Transverse colon (tissue), 4 donors: ENCODE results near the gene FRYL. TPM values are rescaled to one million over a fixed set of nuclear protein-coding genes. Genes with fewer than 3 reads are reported as not detected.

Experiments used
- DNase-seq: peaks from one replicate; pipeline ENCODE4 v3.0.0-alpha.2; 2019
- H3K27ac ChIP-seq, 4 donors: fragments of 200-600 bp; sonication (generic); 2 replicates each; pipeline ENCODE4 v1.5.1; 2016 to 2018; ENCODE audit warnings: inconsistent platforms in 4 of 4
- H3K27me3 ChIP-seq: fragments of 200-600 bp; sonication (generic); 2 replicates; pipeline ENCODE4 v1.5.1; 2017; ENCODE audit warnings: inconsistent platforms
- H3K36me3 ChIP-seq, 4 donors: fragments of 200-600 bp; sonication (generic); 2 replicates each; pipeline ENCODE4 v1.5.1; 2017 to 2019; ENCODE audit warnings: inconsistent platforms in 4 of 4
- H3K4me1 ChIP-seq, 4 donors: fragments of 200-600 bp; sonication (generic); 2 replicates each; pipeline ENCODE4 v1.5.1; 2017 to 2020; ENCODE audit warnings: inconsistent platforms in 4 of 4
- H3K4me3 ChIP-seq, 4 donors: fragments of 200-600 bp; sonication (generic); 1 replicate in 1 of 4; 2 replicates in 3 of 4; pipeline versions ENCODE4 v1.5.1 to v1.6.1; 2017 to 2019; ENCODE audit warnings: inconsistent platforms in 4 of 4
- H3K9me3 ChIP-seq, 2 donors: fragments of 200-600 bp; sonication (generic); 2 replicates each; pipeline ENCODE4 v1.5.1; 2017 to 2019; ENCODE audit warnings: inconsistent platforms in 2 of 2
- EP300 ChIP-seq: sonication (generic); formaldehyde crosslinking; IDR thresholded peaks from one replicate; pipeline ENCODE4 v1.6.1; 2017; ENCODE audit warnings: antibody characterized with exemption, low read depth
- POLR2A ChIP-seq: fragments of 450-650 bp; IDR thresholded peaks from one replicate; pipeline ENCODE4 v1.6.1; 2016; ENCODE audit warnings: antibody characterized with exemption, mild to moderate bottlenecking, moderate library complexity
- POLR2AphosphoS5 ChIP-seq, 3 donors: sonication (generic); formaldehyde crosslinking; IDR thresholded peaks; one replicate each; pipeline ENCODE4 v1.6.1; 2016; ENCODE audit warnings: antibody characterized with exemption in 3 of 3
- WGBS, 2 donors: methylation state at CpG; one replicate each; pipeline ENCODE4 v1.1.5; 2018; ENCODE audit warnings: low coverage in 1 of 2; 5-methylcytosine and 5-hydroxymethylcytosine counted together
- in situ Hi-C, 4 donors: fragments of 200-750 bp; cut with MboI; loops; one replicate each; pipeline versions ENCODE4 v1.15.0 to v1.15.1; 2017; ENCODE audit warnings: low sequenced_read_pairs in 3 of 4, low pct_ligation_motif_present in 1 of 4, low pct_unique_long_range_greater_than_20kb in 1 of 4
- intact Hi-C: fragments of 100-400 bp; cut with DNase I; formaldehyde crosslinking; loops from one replicate; pipeline ENCODE4 v1.15.1; 2023; ENCODE audit warnings: low total_unique reads
- total RNA-seq, 4 donors: library from RNA; depleted of rRNA; stranded (reverse); fragments of >200 nt; gene quantifications; one replicate each; pipeline ENCODE4 v1.1.0, GENCODE V29; 2016
- TF ChIP-seq, protein P1 (sequence below), 5 experiments: fragments of 200-600 bp in 3 of 5; fragments of 450-650 bp in 2 of 5; sonication (generic) in 3 of 5; IDR thresholded peaks; 1 replicate in 2 of 5; 2 replicates in 3 of 5; pipeline ENCODE4 v1.5.1; 2016 to 2017; ENCODE audit warnings: antibody characterized with exemption in 5 of 5, inconsistent platforms in 3 of 5, mild to moderate bottlenecking in 2 of 5, moderate library complexity in 1 of 5

FRYL gene
- total RNA-seq, 4 donors from 2014 or later = 477 to 645 (median 545) TPM

DNA sequence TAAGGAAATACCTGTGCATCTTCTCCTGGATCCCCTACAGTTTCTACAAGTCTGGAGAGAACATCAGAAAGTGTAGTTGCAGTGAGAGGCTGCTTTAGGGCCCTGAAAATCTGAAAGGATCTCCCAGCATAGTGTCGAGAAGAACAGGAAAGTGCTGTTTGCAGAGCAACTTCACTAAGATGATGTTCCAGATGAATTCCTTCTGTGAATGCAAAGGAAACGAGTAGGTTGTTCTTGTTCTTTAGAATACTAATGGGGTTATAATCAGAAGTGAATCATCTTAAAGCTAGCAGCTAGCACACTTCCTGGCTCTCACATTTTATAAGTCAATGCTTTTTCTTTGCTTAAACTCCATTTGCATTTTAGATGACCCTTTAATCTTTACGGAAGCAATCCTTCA lies 236.3 kb downstream of the FRYL start:
- no peaks in the 10 kb centered on the region for H3K9me3 ChIP-seq
- intact Hi-C loops = no loop called here
- no peaks in the 10 kb centered on the region for H3K4me1 ChIP-seq
- H3K36me3 ChIP-seq = peaks cover 0 to 93% (median 47%) of the 10 kb centered on the region in 4 donors
- no peaks in the 10 kb centered on the region for H3K27me3 ChIP-seq
- no peak overlapping the region for H3K4me3 ChIP-seq
- H3K27ac ChIP-seq = no peak overlapping the region
- TF ChIP-seq POLR2A (no peak), POLR2AphosphoS5 (IDR thresholded peaks at IDR 0.05) (no peak), EP300 (no peak)
- TF ChIP-seq, protein P1, sequence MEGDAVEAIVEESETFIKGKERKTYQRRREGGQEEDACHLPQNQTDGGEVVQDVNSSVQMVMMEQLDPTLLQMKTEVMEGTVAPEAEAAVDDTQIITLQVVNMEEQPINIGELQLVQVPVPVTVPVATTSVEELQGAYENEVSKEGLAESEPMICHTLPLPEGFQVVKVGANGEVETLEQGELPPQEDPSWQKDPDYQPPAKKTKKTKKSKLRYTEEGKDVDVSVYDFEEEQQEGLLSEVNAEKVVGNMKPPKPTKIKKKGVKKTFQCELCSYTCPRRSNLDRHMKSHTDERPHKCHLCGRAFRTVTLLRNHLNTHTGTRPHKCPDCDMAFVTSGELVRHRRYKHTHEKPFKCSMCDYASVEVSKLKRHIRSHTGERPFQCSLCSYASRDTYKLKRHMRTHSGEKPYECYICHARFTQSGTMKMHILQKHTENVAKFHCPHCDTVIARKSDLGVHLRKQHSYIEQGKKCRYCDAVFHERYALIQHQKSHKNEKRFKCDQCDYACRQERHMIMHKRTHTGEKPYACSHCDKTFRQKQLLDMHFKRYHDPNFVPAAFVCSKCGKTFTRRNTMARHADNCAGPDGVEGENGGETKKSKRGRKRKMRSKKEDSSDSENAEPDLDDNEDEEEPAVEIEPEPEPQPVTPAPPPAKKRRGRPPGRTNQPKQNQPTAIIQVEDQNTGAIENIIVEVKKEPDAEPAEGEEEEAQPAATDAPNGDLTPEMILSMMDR (IDR thresholded peaks at IDR 0.05) = no peak
- no peak for DNase-seq
- 80 to 88% methylated on average over 3 of the region's 3 CpGs for WGBS, 2 donors
- in situ Hi-C loops = no loop called here

DNA sequence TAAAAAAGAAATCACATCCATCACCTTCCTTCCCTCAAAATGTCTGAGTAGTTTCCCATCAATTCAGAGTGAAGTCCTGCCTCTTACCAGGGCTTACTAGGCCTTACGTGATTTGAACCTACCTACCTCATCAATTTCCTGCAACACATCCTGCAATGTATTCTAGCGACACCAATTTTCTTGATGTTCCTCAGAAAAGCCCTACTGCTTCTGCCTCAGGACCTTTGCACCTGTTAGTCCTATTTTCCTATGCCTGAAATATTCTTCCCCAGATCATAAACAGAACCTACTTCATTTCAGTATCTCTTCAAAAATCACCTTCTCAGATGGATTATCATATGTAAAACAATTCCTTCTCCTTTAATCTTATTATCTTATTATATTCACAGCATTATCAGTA lies 237.2 kb downstream of the FRYL start:
- in situ Hi-C loops = no loop called here
- WGBS, 2 donors = 92 to 100% methylated on average over 2 of the region's 2 CpGs
- TF ChIP-seq, protein P1 (IDR thresholded peaks at IDR 0.05) = no peak
- no peak for TF ChIP-seq POLR2A
- no peak for TF ChIP-seq EP300
- TF ChIP-seq POLR2AphosphoS5 (IDR thresholded peaks at IDR 0.05) = no peak
- no peak for DNase-seq
- no peaks in the 10 kb centered on the region for H3K27me3 ChIP-seq
- H3K27ac ChIP-seq = no peak overlapping the region
- peaks cover 0 to 84% (median 43%) of the 10 kb centered on the region in 4 donors for H3K36me3 ChIP-seq
- no peaks in the 10 kb centered on the region for H3K4me1 ChIP-seq
- H3K4me3 ChIP-seq = no peak overlapping the region
- no peaks in the 10 kb centered on the region for H3K9me3 ChIP-seq
- intact Hi-C loops = no loop called here

GRCh38 chr4:48539597-48539996 lies 240.5 kb downstream of the FRYL start:
- intact Hi-C loops (no loop called here), in situ Hi-C loops (no loop called here)
- Histone ChIP-seq H3K27me3 (no peaks in the 10 kb centered on the region), H3K4me1 (no peaks in the 10 kb centered on the region), H3K4me3 (no peak overlapping the region), H3K9me3 (no peaks in the 10 kb centered on the region), H3K36me3 (peaks cover 0 to 80% (median 36%) of the 10 kb centered on the region in 4 donors), H3K27ac (no peak overlapping the region)
- WGBS, 2 donors = 87 to 88% methylated on average over 3 of the region's 3 CpGs
- TF ChIP-seq EP300 (no peak), POLR2AphosphoS5 (IDR thresholded peaks at IDR 0.05) (no peak), POLR2A (no peak)
- TF ChIP-seq, protein P1 (IDR thresholded peaks at IDR 0.05) = no peak
- DNase-seq = no peak

DNA sequence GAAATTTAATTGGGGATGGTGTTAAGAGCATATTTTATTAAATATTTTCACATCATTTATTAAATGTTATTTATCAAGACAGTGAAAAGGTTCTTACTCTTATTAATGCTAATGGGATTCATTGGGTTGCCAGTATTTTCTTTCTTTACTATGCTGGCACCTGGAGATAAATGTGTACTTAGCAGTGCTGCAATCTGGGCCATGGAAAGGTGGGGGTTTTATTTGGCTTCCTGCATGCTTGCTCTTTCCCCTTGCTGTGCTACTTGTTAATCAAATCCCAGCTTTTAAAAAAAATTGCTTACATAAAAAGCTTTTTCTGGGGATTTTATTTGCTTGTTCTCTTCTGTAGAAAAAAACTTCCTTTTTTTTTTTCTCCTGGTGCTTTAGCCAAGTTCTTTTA lies 241.7 kb downstream of the FRYL start:
- DNase-seq = no peak
- H3K4me1 ChIP-seq = no peaks in the 10 kb centered on the region
- in situ Hi-C loops = no loop called here

GRCh38 chr4:48526406-48526805 lies 253.7 kb downstream of the FRYL start:
- in situ Hi-C loops = no loop called here
- peaks cover 0 to 96% (median 47%) of the 10 kb centered on the region in 4 donors for H3K36me3 ChIP-seq
- intact Hi-C loops = no loop called here

More for the DNA sequence above, 241.7 kb downstream of the FRYL start:
- no peak overlapping the region for H3K4me3 ChIP-seq
- H3K9me3 ChIP-seq = no peaks in the 10 kb centered on the region
- peaks cover 0 to 80% (median 36%) of the 10 kb centered on the region in 4 donors for H3K36me3 ChIP-seq
- intact Hi-C loops = no loop called here
- TF ChIP-seq POLR2AphosphoS5 (IDR thresholded peaks at IDR 0.05) = no peak
- H3K27me3 ChIP-seq = no peaks in the 10 kb centered on the region
- no peak overlapping the region for H3K27ac ChIP-seq

More at GRCh38 chr4:48526406-48526805, 253.7 kb downstream of the FRYL start:
- no peaks in the 10 kb centered on the region for H3K9me3 ChIP-seq
- H3K4me3 ChIP-seq = no peak overlapping the region
- no peaks in the 10 kb centered on the region for H3K4me1 ChIP-seq
- H3K27me3 ChIP-seq = no peaks in the 10 kb centered on the region
- TF ChIP-seq EP300 = no peak
- no peak for TF ChIP-seq POLR2AphosphoS5 (IDR thresholded peaks at IDR 0.05)
- no peak for TF ChIP-seq POLR2A
- TF ChIP-seq, protein P1 (IDR thresholded peaks at IDR 0.05) = no peak
- DNase-seq = no peak
- WGBS, 2 donors = 78 to 89% methylated on average over 1 of the region's 1 CpG
- H3K27ac ChIP-seq = no peak overlapping the region
